GM19324 (cell line): ENCODE results near the gene LOXHD1.

ENCODE experiments used
- ATAC-seq: cut with Tn5 transposase; IDR thresholded peaks from one replicate; pipeline ENCODE4 v1.9.1; 2021; ENCODE audit warnings: mild to moderate bottlenecking, moderate library complexity; ENCODE audit not compliant: unreplicated experiment, low FRiP score

The LOXHD1 gene

DNA sequence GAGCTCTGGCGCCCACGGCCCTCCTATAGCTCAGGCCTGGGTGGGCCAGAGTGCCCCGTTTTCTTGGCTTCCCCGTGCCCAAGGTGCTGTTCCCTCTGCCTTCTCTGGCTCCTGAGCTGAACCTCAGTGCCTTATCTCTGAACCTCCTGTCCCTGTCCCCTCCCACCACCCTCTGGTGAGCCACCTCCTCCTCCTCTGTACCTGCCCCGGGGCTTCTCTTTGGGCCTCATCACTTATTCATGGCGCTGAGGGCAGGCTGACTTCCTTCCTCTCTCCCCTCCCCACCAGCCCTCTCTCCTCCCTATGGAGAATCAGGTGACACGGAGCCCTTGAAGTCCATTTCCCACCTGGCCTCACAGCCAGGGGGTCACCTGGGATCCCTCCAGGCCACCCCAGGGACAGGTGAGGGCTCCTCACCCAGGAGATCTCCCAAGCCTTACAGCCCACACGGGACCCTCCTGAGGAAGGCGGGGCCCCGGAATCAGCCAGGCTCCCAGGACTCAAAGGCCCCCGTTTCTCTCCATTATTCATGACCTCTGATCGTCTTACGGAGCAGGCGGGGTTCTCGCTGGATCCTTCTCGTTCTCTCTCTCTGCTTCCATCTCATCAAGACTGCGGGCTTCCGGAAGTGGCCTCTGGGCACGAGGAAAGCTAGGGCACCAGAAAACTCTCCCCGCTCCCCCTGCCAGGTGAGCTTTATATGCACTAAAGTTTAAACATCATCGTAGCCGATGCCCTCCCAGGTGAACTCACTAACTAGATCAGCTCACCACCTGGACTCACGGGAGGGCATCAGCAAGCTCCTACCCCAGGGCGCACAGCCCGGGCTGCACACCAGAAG is at the start of gene LOXHD1:
TSS of gene LOXHD1 (minus strand) at position 106 of the 841 bp plus-strand sequence. CDS start 187 bp downstream, outside the sequence.
- no peak for ATAC-seq

GRCh38 chr18:46705521-46705920 is 48.5 kb upstream of the LOXHD1 start:
- no peak for ATAC-seq

DNA sequence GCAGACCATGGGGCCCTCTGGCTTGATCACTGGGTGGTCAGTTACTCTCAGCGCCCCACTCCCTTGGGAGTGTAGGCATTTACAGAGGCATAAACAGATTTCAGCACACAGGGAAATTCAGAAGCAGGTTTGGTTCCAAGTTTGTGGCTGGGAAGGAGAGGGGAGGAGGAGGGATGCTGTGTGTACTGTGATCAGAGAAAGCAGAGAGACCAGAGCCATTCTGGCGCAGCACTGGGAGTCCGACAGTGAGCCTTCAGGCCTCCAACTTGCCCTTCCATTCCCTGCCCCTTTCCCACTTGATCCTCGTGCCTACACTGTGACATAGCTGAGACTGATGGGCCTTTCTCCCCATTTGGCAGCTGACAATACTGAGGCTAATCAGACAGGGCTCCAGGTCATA is 47.8 kb upstream of the LOXHD1 start:
- ATAC-seq = no peak

DNA sequence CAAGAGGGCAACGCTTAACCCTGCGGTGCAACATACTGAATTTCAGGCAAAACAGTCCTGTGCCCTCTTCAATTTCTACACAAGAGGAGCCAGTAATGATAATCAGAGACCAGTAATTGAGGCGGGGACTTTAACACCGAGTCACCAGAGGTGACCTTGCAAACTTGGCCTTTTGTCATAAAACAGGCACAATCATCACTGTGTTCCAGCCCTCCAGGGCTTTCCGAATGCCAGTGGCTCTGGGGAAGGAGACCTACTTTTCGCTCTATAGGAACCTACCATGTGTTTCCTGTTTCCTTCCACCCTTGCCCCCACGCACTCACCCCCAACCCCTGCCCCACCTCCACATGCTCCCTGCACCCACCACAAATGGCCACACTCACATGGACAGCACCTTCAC is 47.2 kb upstream of the LOXHD1 start:
- no peak for ATAC-seq

- no peak for ATAC-seq
Observed at GRCh38 chr18:46702471-46702870, 45.5 kb upstream of the LOXHD1 start.

DNA sequence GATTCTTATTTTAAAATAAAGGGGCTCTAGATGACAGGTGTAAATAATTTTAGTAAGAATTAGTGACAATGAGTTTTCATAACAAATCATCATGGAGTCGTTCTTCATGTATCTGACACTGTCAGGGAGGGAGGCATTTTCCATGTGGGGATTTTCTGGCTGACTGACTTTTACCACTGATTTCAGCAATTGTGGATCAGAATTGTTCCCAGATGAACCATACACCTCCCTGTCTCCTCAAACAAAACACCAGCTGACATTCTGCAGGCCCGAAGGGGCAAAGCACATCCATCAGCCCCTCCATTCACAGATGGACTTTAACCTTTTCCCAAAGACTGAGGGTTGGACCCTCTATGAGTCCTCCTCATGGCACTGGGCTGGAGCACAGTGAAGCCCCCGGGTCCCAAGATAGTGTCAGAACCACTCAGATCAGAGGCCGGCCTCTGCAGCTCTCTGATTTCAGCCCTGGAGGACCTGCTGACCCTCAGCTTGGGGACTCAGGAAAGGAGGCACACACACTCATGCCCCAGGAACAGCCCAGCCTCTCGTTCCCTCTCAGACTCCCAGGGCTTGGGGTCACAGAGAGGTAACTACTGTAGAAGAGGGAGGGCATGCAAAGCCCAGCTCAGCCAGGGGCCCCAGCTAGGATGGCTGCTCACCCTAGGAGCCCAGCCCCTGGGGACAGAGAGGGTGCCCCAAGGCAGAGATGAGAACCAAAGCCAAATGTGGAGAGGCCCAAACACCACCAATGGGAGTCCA is 43.2 kb upstream of the LOXHD1 start:
- ATAC-seq = no peak

GRCh38 chr18:46696702-46697101 is 39.7 kb upstream of the LOXHD1 start:
- no peak for ATAC-seq

- no peak for ATAC-seq
Observed at GRCh38 chr18:46696268-46696667, 39.2 kb upstream of the LOXHD1 start.

- no peak for ATAC-seq
Observed at GRCh38 chr18:46693996-46694395, 37.0 kb upstream of the LOXHD1 start.

DNA sequence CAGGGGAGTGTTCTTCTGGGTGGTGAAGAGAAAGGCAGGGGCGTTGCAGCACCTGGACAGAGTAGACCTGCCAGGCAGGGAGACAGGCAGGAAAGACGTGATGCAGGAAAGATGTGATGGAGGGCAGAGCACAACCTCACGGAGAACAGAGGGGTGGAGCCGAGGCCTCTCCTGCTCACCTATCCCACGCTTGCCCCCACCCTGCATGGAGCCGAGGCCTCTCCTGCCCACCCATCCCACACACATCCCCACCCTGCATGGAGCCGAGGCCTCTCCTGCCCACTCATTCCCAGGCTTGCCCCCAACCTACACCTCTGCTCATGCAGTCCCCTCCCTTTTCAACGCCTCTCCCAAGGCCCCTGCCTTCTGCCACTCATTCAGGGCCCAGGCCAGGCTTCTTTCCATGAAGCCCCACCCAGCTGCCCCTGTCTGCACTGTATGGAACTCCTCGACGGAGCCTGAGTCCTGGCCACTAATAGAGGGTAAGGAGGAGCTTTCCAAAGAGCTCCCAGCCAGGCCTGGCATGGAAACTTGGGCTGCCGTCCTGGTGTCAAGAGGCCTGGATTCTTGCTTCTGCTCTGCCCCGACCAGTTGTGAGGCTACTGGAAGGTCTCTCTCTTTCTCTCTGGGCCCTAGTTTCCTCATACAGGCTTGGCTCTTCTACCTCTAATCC is 32.0 kb upstream of the LOXHD1 start:
- no peak for ATAC-seq

DNA sequence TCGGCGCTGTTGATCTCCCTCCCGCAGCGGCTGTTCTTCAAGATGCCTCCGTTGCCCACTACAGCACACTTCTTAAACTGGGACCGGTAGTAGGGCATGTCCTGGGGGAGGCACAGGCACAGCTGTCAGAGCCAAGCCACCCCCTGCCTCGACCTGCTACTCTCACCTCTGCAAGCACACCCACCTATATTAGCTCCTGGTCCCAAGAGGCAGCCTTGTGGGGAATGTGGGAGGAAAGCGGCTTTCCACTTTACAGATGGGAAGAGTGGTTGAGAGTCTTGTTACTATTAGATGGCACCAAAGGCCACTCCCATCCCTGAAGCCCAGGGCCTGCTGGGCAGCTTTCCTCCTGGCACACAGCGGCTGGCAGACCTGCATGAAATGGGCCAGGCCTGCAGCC is 29.2 kb upstream of the LOXHD1 start:
- no peak for ATAC-seq

DNA sequence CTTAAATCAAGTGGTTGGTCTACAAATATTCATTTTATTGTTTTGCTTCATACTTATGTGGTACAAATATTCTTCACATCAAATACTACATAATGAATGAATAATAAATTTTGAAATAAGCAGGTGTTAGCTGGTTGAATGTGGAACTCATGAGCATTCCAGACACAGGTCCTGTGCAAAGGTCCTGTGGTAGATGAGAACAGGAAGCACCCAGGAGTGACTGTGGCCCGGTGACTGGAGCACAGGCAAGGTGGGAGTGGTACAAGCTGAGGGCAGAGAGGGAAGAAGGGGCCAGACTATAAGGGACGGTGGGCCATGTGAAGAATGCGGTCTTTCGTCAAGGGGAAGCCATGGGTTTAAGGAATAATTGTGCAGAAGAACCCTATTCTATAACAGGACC is 26.2 kb upstream of the LOXHD1 start:
- no peak for ATAC-seq

DNA sequence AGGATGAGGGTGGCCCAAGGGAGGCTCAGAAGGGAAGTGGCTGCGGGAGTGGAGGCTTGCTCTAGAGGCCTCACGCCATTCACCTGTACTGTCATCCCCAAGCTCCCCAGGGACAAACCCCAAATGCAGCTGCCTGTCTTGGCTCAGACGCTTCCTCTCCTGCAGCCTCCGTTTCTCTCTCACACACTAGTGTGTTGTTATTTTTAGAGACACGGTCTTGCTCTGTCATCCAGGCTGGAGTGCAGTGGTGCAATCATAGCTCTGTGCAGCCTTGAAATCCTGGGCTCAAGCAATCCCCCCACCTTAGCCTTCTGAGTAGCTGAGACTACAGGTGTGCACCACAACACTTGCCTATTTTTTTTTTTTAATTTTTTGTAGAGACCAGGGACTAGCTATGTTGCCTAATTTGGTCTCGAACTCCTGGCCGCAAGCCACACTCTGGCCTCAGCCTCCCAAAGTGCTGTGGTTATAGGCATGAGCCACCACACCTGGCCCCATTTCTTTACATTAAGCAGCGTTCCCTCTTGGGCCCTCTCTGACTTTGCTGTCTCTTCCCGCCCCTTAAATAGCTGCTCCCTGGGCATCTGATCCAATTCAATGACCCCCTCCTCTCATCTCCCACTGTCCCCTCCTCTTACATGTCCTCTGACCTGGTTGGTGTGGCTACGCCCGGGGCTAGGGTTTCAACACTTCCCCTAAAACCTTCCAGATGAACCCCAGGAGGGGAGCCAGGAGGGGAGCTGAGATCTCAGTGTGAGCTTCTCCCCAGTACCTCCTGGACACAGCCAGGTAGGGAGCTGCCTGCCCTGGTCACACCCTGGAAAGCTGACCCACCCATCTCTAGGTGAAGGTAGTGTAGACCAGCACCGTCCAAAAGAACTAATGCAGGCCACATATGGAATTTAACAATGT is 24.0 kb upstream of the LOXHD1 start:
- ATAC-seq = no peak

GRCh38 chr18:46679846-46680598 is 23.0 kb upstream of the LOXHD1 start:
- ATAC-seq = no peak

DNA sequence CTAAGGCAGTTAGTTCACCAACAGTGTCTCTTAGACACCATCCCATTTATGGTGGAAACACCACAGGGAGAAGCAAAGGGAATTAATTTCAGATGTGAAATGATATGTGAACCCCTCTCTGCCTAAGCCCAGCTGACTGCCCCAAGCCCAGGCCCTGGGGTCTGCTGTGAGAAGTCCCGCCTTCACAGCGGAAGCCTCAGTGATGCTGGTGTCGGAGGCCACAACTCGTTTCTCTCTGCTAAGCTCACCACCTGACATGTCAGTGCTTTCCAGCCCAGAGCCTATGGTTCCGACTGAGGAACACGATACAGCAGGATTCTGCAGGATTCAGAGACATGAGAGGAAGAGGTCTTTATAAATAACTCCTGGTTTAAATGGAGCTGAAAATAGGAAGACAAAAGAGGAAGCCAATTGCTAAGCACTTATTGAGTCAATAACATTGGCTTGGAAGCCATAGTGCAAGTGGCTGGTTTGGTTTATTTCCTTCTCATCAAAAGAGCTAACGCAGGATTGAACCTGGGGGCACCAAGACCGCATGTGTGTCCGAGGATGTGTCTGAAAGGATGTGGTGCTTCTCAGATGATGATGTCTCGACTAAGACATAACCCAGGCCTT is 21.9 kb upstream of the LOXHD1 start:
- ATAC-seq = no peak

- ATAC-seq = no peak
Observed at GRCh38 chr18:46678041-46678440, 21.0 kb upstream of the LOXHD1 start.

GRCh38 chr18:46677611-46678010 is 20.6 kb upstream of the LOXHD1 start:
- no peak for ATAC-seq

- ATAC-seq = no peak
Observed at GRCh38 chr18:46676182-46676835, 19.3 kb upstream of the LOXHD1 start.

- ATAC-seq = no peak
Observed at GRCh38 chr18:46675112-46675511, 18.1 kb upstream of the LOXHD1 start.
